ENCODE measurements around the gene RALGPS2.

- TF ChIP-seq EZH2 (IDR thresholded peaks at IDR 0.05; ENCODE audit: insufficient read depth, poor library complexity, severe bottlenecking) (no peak), EZH2phosphoT487 (IDR thresholded peaks at IDR 0.05; ENCODE audit: insufficient read depth, low read depth) (no peak)
Measured at GRCh38 chr1:178768423-178768822, 43.4 kb downstream of the RALGPS2 start.
